Measurements from ENCODE around the gene GALNTL6.
"Not testable (repeated sequence)": the region's sequence is repeated elsewhere in the genome, so short reads cannot be mapped to it uniquely, and the experiment has no call there.

GALNTL6 gene

DNA sequence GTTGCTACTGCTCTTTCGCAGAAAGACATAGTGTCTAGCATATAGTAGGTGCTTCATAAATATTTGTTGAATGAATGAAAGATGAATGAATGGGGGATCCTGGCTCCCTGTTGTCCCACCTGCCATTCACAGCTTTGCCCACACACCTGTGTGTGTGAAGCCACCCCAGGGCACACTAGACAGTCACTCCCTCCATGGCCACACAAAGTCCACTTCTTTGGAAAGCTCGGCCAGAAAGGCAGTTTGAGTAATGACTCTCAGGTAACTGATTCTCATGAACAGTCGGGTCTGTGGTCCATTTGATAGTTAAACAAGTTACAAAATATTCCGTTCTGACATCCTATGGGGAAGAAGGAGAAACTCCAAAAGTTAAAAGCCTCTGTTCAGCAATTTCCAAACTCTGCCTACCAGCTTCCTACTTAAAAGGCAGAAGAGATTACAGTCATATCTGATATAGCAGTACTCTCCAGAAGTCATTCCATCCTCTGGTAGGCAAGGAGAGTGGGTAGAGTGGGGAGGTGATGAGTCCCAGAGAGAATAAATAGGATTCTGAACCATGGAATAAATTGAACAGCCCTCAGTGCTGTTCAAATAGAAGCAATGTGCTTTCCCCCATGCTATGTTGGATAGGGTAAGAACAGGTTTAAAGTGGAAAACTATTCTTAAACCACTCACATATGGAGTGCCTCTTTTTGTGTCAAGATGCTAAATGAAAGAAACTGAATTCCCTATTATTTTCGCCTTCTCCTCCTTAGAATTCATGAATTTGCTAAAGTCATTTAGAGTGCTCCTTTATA, 1150.5 kb downstream of the GALNTL6 start:
- no peak for DNase-seq

DNA sequence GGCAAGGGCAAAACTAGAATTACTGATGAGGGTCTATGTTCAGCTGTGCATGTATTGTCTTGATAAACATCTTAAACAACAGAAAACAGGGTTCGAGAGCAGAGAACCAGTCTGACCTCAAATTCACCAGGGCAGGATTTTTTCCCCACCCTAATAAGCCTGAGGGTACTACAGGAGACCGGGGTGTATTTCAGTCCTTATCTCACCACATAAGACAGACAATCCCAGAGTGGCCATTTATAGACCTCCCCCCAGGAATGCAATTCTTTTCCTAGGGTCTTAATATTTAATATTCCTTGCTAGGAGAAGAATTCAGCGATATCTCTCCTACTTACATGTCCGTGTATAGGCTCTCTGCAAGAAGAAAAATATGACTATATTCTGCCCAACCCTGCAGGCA, 1157.0 kb downstream of the GALNTL6 start:
- DNase-seq, result not testable (repeated sequence)

DNA sequence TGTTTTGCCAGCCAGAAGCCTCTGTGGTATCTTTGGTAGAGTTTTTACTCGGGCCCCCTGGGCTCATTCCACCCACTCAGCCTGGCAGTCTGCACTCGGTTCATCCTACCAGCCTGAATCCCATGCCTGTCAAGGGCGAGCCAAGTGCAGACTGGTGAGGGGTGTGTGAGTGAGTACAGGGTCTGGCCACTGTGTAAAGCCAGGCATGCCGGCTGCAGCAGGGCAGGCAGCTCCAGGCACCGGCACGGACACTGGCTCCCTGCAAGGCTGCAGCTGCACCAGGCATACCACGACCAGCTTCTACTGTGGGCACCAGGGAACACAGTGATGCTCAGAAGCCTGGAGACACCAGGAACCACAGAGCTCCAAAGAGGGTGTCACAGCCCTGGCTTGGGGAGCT, 1161.4 kb downstream of the GALNTL6 start:
- no peak for DNase-seq

DNA sequence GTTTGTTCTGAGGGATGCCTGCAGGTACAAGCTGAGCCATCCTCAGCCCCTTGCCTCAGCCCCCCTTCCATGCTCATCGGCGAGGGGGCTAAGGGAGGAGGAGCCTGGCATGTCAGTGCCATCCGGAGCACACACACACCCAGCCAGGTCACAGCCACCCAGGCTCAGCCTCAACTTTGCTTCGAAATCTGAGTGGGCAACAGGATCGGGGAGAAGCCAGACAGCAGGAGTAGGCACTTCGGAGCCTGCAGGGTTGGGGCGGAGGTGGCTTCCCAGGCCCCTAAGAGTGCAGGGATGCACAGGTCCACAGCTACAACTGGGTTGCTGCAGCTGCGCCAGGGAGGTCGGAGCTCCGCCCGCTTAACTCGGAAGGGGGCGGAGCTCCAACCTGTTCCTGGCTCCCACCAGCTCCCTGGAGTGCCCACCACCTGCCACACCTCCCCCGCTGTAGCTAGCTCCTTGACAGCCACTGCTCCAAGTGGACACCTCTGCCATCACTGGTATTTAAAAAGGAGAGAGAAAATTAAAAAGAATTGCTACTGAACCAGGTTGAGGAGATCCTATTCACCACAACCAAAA, 1162.5 kb downstream of the GALNTL6 start:
- DNase-seq, result no peak

DNA sequence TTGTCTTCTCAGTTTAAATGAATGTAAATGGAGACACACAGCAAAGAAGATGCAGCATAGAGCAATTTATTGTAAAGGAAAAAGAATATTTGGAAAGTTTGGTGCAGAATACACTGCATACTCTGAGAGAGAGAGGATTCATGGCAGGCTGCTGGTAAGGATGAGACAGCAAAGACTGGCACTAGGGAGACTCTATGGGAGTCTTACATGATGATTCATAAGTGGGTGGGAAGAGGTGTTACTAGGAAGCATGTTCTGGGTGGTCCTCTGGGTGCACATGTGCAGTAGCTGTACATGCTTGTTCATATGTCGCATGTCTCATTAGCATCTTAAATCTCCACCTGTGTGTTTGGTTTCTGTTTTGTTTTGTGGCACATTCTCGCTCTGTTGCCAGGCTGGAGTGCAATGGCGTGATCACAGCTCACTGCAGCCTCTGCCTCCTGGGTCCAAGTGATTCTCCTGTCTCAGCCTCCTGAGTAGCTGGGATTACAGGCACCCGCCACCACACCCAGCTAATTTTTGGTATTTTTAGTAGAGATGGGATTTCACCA, 1164.4 kb downstream of the GALNTL6 start:
- not testable (repeated sequence) for DNase-seq

DNA sequence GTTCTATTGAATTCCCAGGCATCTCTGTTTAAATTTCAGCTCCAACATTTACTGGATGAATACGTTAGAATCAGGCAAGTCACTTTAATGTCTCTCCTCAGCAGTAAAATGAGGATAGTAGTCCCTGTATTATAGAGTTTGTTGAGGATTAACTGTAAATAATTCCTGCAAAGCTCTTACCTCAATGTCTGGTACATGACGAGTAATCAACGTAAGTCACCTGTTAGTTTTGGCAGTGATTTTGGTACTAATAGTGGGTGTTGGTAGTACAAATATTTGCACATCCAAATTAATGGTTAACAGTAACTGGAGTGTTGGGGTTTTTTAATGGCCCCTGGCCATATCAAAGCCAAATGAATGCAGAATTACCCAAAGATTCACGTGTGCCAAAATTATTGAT, 1165.6 kb downstream of the GALNTL6 start:
- no peak for DNase-seq

DNA sequence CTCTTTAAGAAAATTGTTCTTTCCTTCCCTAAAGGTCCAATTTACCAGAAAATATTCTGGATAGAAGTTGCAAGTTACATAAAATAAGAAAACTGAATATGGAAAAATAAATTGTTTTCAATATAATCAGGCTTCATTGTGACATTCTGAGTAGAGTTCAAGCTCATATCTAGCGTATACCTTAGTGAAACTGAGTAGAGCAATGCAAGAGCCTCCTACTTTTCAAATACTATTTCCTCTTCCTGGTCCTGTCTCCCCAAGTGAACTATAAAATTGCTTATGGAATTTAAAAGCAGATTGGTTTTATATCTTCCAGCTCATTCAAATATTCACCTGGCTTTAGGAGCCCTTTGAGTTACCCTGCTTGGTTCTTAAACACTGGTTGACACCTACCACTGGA, 1166.1 kb downstream of the GALNTL6 start:
- DNase-seq, result no peak

DNA sequence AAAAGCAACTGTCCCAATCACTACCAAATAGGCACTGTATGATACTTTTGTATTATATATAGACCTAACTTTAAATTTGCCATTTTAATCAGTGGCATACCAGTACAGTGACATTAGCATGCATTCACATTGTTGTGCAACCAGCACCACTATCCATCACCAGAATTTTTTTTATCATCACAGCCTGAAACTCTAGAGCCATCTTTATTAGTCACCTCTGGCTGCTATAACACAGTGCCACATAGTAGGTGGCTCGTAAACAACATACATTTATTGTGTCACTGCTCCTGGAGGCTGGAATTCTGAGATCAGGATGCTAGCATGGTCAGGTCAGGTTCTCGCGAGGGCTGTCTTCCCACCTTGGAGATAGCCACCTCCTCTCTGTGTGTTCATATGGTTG, 1167.0 kb downstream of the GALNTL6 start:
- no peak for DNase-seq

DNA sequence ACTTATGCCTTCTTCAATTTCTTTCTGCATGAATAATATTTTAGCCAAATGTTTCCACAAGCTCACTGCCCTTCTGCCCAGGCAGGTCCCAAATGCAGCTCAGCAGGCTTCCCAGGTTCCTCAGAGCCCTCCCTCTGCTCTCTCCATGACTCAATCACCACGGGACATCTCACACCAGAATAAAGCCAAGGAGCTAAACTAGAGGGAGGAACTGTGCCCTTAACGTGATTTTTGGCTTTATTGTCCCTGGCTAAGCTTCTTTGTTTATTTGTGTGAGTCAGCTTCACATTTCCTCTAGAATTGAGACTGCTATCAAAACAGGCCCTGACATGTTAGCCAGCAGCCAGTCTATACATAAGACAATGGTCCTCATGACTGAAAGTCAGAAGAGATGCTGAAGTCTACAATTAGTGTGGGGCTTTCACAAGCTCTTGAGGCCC, 1169.0 kb downstream of the GALNTL6 start:
- no peak for DNase-seq

DNA sequence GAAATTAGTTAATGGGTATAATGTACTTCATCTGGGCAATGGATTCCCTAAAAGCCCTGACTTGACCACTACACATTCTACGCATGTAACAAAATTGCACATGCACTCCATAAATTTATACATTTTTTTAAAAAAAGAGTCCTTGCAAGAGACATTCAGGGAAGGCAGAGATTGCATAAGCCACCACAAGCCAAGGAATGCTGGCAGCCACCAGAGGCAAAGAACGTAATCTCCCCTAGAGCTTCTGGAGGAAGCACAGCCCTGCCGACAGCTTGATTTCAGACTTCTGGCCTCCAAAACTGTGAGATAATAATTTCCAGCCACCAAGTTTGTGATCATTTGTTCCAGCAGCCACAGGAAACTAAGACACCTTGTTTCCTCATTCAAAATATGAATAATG, 1169.8 kb downstream of the GALNTL6 start:
- DNase-seq, result no peak

DNA sequence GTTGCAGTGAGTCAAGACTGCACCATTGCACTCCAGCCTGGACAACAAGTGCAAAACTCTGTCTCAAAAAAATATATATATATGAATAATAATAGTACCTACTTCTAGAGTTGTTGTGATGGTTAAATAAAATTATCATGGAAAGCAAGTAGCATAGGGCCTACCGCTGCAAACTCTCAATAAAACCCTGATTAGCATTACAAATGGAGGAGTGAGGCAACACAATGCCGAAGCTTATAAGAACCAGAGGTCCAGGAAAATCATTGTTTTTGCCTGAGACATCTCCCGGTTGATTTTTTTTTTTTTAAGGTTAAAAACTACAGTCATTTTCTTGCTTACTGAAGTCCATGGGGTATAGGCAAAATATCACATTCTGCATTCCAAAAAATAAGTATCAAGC, 1170.4 kb downstream of the GALNTL6 start:
- no peak for DNase-seq

DNA sequence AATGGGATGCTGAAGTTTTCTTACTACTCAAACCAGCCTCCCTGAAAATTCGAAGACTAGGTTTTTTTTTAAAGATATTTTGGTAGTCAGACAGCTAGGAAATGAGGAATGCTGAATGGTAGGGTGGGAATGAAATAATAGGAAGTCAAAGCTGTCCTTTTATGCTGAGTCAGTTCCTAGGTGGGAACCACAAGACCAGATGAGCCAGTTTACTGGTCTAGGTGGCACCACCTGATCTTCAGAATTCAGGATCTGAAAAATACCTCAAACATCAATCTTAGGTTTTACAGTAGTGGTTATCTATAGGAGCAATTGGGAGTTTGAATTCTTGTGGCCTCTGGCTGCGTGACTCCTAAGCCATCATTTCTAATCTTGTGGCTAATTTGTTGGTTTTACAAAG, 1172.3 kb downstream of the GALNTL6 start:
- no peak for DNase-seq

DNA sequence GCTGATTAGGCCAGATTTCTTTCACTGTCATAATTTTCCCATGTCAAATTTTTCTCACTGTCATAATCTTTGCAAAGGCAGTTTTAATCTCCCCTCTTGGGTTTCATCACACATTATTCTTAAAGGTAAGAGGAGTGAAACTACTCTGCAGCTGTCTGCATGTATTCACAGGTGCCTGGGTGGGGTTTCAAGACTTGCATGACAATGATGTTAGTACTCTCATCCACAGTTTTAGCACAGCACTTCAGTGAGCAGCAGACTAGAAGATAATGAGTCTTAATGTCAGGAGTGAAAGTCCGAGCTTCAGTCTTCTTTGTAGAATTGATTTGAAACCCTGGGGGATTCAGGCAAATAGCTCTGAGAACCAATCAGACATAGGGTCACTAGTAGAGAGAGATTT, 1172.9 kb downstream of the GALNTL6 start:
- DNase-seq, result no peak

DNA sequence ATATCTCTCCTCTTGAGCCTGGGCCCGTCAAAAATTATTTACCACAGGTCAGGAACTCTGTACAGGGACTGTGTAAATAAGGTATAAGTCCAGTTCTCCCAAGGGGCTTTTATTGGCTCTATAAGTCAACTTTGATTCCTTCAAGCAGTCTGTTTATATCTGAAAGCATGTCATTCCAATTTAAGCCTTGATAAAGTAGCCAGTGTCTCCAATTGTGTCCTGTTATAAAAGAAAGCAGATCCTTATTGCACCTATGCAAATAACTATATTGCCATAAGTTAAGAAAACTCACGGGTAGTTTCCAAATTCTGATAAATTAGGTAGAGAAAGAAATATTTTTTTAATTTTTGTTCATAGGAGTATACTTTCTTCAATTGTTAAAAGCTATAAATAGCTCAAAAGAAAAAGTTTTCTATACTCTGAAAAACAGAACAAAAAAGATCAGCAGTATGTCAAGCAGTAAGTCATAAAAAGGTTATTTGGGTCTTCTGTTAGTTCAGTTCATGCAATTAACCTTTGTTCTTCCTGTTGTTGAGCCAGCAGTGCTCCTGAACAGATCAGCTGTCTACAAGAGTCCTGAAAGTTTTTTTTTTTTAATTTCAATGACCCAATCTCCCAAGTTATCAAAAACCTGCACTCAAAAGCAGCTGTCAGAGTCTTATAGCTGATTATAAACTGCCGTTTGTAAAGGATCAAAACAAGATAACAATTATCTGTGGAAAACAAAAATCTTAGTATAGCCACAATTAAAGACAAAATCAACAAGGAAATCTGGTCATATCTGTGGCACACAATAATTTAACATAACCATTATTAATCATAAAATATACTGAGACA, 1177.0 kb downstream of the GALNTL6 start:
- DNase-seq, result no peak

DNA sequence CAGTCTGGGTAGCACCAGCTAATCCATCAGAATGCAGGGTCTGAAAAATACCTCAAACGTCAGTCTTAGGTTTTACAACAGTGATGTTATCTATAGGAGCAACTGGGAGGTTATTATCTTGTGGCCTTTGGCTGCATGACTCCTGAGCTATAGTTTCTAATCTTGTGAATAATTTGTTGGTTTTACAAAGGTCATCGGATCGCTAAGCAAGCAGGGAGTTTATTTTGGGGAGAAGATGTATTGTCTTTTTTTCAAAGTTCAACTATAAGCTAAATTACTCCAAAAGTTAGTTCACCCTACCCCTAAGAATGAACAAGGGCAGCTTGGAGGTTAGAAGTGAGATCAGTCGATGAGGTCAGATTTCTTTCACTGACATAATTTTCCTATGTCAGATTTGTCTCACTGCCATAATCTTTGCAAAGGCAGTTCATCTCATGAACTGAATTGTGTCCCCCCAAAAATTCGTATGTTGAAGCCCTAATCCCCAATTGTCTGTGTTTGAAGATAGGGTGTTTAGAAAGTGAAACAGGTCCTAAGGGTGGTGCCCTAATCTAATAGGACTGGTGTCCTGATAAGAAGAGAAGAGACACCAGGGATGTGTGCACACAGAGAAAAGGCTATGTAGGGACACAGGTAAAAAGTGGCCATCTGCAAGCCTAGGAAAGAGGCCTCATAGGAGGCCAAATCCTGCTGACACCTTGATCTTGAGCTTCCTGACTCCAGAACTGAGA, 1179.6 kb downstream of the GALNTL6 start:
- DNase-seq, result no peak

DNA sequence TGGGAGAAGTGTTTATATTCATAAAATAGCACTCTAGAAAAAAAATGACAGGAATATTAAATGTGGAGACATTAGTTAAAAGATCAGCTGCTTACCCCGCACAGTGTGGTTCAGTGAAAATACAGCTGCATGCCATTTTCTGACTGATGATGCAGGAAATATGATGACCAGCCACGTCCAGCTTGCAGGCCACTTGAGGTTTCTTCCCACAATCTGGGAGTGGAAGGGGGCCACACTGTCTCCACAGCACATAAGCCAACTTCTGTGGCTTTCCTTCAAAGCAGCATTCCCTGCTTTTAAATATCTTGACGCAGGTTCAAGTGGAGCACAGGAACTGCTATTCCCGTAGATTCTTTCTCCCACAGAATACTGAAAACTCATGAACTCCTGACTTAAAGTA, 1182.0 kb downstream of the GALNTL6 start:
- no peak for DNase-seq

DNA sequence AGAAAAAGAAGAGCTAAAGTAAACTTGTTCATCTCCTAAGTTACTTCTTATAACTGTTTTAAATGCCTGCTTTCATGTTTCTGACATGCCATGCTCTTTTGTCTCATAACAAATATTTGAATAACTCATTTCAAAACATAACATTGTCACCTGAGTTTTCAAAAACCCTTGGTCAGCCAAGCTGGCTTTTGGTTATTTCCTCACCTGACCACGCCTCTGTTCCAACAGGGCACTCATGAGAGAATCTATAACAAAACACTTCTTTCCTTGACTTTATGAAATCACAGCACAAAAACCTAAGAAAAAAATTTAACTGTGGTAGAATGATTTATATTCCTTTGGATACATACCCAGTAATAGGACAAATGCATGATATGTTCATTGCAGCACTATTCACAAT, 1182.5 kb downstream of the GALNTL6 start:
- no peak for DNase-seq

DNA sequence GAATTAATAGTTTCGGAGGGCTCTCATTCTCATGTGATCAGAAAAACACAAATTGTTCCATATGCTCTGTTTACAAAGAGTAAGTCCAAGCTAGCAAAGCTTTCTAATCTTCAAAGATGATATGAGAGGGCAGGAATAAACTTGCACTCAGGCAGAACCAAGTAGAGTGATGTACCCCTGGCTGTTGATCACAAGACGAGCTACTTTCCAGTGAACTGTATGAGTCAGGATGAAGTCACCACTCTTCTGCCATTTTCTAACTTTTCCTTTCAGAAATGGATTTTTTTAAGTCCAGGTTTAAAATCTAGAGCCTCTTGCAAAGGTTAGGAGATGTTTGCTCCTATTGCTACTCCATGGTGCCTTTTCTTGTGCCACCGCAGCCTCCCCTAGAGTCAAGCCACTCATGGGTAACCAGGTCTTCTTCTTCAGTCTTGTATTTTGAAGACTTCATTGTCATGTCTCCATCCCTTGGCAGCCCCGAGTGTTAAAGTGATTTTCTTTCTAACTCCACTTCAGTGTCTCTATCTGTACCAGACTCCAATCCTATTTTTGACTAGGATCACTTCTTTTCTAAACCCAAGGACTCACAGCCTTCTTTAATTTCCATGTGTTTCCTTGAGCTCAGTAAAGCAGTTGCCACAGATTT, 1183.5 kb downstream of the GALNTL6 start:
- no peak for DNase-seq

DNA sequence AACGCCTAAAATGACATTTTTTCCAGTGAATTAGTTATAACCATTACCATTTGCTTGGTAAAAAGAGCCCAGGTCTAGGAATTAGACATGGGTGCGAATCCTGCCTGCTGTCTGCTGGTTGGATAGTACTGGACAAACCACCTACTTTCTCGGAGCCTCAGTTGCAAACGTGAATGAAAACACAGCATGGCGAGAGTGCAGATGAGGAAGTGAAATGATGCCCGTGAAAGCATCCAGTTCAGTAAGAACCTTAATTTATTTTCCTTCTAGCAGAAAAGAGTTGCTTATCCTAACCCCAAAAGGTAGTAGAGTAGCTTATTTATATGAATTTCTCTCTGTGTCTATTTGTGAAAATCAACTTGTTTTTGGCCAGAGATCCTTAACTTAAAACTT, 1184.0 kb downstream of the GALNTL6 start:
- no peak for DNase-seq

DNA sequence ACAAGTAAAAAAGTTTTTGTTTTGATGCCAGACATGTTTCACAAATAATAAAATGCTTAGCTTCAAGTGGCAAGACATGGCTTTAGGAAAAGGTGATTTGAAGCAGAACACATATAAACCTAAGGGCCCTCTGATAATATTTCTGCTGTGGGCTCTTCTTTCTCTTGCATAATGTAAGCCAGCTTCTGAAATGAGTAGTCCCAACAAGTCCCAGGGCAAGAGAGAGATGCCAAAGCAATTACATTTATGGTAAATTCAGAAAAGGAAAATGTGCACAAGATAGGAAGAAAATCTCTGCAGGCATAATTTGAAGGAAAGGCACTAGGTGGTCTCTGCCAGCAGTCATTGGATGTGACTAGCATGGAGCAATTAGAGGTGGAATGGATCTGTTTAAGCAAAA, 1184.7 kb downstream of the GALNTL6 start:
- no peak for DNase-seq

DNA sequence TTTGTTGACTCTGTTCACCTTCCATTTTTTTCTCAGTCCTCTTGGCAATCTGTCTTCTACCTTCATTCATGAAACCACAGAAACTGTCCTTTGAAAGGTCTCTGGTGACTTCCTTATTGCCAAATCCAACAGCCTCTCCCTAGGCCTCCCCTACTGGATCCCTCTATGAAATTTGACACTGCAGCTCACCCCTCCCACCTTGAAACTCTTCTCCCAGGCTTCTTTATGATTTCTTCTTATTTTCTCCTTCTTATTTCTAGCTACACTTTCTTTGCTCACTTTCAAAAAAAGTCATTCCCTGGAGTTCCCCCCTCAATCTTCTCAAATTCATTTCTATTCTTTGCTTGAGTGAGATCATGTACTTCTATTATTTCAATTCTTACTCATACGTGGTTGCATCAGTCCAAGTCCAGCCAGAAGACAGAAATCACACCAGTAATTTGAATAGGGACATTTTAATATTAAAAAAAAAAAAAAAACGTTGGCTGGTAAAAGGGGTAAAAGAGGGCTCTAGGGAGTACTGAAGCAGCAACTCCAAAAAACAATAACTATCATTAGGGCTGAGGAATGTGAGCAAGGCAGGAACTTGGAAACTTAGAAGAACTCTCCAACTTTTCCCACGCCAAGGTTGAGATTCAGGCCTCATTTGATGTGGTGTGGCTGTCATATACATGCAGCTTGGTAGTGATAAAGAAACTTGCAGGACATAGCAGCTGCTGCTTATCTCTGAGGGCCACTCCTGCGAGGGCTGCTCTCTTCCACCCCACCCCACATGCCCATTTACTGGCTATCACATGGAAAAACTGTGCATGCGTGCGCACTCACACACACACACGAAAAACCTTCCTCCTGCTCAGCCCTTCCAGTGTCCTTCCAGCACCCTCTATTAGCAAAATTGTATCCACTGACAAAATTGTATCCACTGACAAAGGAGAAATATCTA, 1185.6 kb downstream of the GALNTL6 start:
- DNase-seq, result no peak
